ENCODE data around the gene NKX2-4. TPM values are rescaled to one million over a fixed set of nuclear protein-coding genes. Genes with fewer than 3 reads are reported as not detected.

Gene NKX2-4
- total and polyA plus RNA-seq, 2 donors (not counting 1 experiment from before 2014, with no cell fraction given), result not detected

GRCh38 chr20:21376626-21377025, 20.7 kb downstream of the NKX2-4 start:
- H3K27ac ChIP-seq (ENCODE audit: low read length in 2 of 2), result no peak overlapping the region
- Mint-ChIP-seq H3K27ac (no peak overlapping the region), H3K4me1 (no peaks in the 10 kb centered on the region), H3K4me3 (no peak overlapping the region), H3K27me3 (no peaks in the 10 kb centered on the region), H3K9me3 (ENCODE audit: insufficient read depth) (no peaks in the 10 kb centered on the region)
- H3K4me3 ChIP-seq (ENCODE audit: control extremely low read depth in 1 of 5, extremely low read depth in 1 of 5, insufficient read depth in 1 of 5, low read depth in 2 of 5, low read length in 4 of 5), result no peak overlapping the region
- peaks cover 29% of the 10 kb centered on the region for H4K20me1 ChIP-seq (ENCODE audit: control insufficient read depth, insufficient read depth, low read length, poor library complexity, severe bottlenecking)
- no peak for DNase-seq
- H3K4me1 ChIP-seq (ENCODE audit: control insufficient read depth in 2 of 2, insufficient read depth in 2 of 2, low read length in 2 of 2), result no peaks in the 10 kb centered on the region
- no peak overlapping the region for H3K4me2 ChIP-seq (replicated peaks; ENCODE audit: low read depth, low read length, poor library complexity, severe bottlenecking)
- H3K9ac ChIP-seq (ENCODE audit: low read length), result no peak overlapping the region
- H3K27me3 ChIP-seq (replicated peaks in 1 of 4; ENCODE audit: control extremely low read depth in 1 of 4, control insufficient read depth in 3 of 4, insufficient read depth in 4 of 4, low read length in 3 of 4), result no peaks in the 10 kb centered on the region
- intact Hi-C loops (cut with micrococcal nuclease), result no loop called here
- 97% methylated on average over 2 of the region's 3 CpGs for WGBS (ENCODE audit: insufficient coverage)
- H3K9me3 ChIP-seq (ENCODE audit: control extremely low read depth in 1 of 3, control insufficient read depth in 2 of 3, insufficient read depth in 1 of 3, low read length in 2 of 3), result no peaks in the 10 kb centered on the region
- H3K36me3 ChIP-seq (replicated peaks in 1 of 2; ENCODE audit: control extremely low read depth in 1 of 2, control insufficient read depth in 1 of 2, extremely low read depth in 1 of 2, insufficient read depth in 2 of 2, low read length in 1 of 2), result peaks cover 0 to 17% of the 10 kb centered on the region in 2 experiments
- peaks cover 6% of the 10 kb centered on the region for H3K79me2 ChIP-seq (ENCODE audit: control insufficient read depth, insufficient read depth, low read length)
- ATAC-seq (ENCODE audit: low read depth), result no peak
- H2AFZ ChIP-seq (ENCODE audit: insufficient read depth, low read depth, low read length, poor library complexity, severe bottlenecking), result no peak overlapping the region
- ChIA-PET POLR2A (no interaction called here), CTCF (no interaction called here)
- TF ChIP-seq, protein P1, sequence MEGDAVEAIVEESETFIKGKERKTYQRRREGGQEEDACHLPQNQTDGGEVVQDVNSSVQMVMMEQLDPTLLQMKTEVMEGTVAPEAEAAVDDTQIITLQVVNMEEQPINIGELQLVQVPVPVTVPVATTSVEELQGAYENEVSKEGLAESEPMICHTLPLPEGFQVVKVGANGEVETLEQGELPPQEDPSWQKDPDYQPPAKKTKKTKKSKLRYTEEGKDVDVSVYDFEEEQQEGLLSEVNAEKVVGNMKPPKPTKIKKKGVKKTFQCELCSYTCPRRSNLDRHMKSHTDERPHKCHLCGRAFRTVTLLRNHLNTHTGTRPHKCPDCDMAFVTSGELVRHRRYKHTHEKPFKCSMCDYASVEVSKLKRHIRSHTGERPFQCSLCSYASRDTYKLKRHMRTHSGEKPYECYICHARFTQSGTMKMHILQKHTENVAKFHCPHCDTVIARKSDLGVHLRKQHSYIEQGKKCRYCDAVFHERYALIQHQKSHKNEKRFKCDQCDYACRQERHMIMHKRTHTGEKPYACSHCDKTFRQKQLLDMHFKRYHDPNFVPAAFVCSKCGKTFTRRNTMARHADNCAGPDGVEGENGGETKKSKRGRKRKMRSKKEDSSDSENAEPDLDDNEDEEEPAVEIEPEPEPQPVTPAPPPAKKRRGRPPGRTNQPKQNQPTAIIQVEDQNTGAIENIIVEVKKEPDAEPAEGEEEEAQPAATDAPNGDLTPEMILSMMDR (IDR thresholded peaks at IDR 0.05), result no peak
- no peak for TF ChIP-seq EZH2 (IDR thresholded peaks at IDR 0.05; ENCODE audit: borderline replicate concordance, insufficient read depth, low read depth, low read length, poor library complexity, severe bottlenecking)

DNA sequence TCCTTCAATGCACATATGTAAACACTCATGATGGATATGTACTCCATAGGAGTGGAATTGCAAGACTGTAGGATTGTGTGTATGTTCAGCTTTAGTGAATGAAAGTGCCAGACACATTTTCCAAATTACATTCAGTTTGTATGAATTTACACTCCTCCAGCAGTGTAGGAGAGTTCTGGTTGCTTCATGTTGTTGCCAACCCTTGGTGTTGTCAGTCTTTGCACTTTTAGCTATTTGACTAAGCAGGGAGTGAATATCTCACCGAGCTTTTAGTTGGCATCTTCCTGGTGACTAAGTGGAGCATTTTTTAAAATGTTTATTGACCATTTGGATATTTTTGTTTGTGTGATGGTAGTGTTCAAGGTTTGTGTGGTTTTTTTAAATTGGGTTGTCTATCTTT, 23.9 kb downstream of the NKX2-4 start:
- H3K4me3 Mint-ChIP-seq, result no peak overlapping the region
- H3K4me3 ChIP-seq (ENCODE audit: control extremely low read depth in 1 of 5, extremely low read depth in 1 of 5, insufficient read depth in 1 of 5, low read depth in 2 of 5, low read length in 4 of 5), result no peak overlapping the region
- H3K27ac ChIP-seq (ENCODE audit: low read length in 2 of 2), result no peak overlapping the region
- TF ChIP-seq, protein P1 (IDR thresholded peaks at IDR 0.05), result no peak
- no peak for TF ChIP-seq EZH2 (IDR thresholded peaks at IDR 0.05; ENCODE audit: borderline replicate concordance, insufficient read depth, low read depth, low read length, poor library complexity, severe bottlenecking)
- H3K9me3 ChIP-seq (ENCODE audit: control extremely low read depth in 1 of 3, control insufficient read depth in 2 of 3, insufficient read depth in 1 of 3, low read length in 2 of 3), result no peaks in the 10 kb centered on the region
- peaks cover 6% of the 10 kb centered on the region for H3K79me2 ChIP-seq (ENCODE audit: control insufficient read depth, insufficient read depth, low read length)
- peaks cover 16% of the 10 kb centered on the region for H4K20me1 ChIP-seq (ENCODE audit: control insufficient read depth, insufficient read depth, low read length, poor library complexity, severe bottlenecking)
- no peaks in the 10 kb centered on the region for H3K4me1 ChIP-seq (ENCODE audit: control insufficient read depth in 2 of 2, insufficient read depth in 2 of 2, low read length in 2 of 2)
- WGBS (ENCODE audit: insufficient coverage), result 100% methylated on average over 1 of the region's 1 CpG
- no peaks in the 10 kb centered on the region for H3K9me3 Mint-ChIP-seq (ENCODE audit: insufficient read depth)
- no peaks in the 10 kb centered on the region for H3K27me3 Mint-ChIP-seq
- DNase-seq, result no peak
- H2AFZ ChIP-seq (ENCODE audit: insufficient read depth, low read depth, low read length, poor library complexity, severe bottlenecking), result no peak overlapping the region
- no peaks in the 10 kb centered on the region for H3K4me1 Mint-ChIP-seq
- no peak overlapping the region for H3K27ac Mint-ChIP-seq
- CTCF ChIA-PET, result no interaction called here
- H3K36me3 ChIP-seq (replicated peaks in 1 of 2; ENCODE audit: control extremely low read depth in 1 of 2, control insufficient read depth in 1 of 2, extremely low read depth in 1 of 2, insufficient read depth in 2 of 2, low read length in 1 of 2), result peaks cover 4 to 25% of the 10 kb centered on the region in 2 experiments
- no peak overlapping the region for H3K9ac ChIP-seq (ENCODE audit: low read length)
- POLR2A ChIA-PET, result no interaction called here
- H3K27me3 ChIP-seq (replicated peaks in 1 of 4; ENCODE audit: control extremely low read depth in 1 of 4, control insufficient read depth in 3 of 4, insufficient read depth in 4 of 4, low read length in 3 of 4), result no peaks in the 10 kb centered on the region
- H3K4me2 ChIP-seq (replicated peaks; ENCODE audit: low read depth, low read length, poor library complexity, severe bottlenecking), result no peak overlapping the region
- intact Hi-C loops (cut with micrococcal nuclease), result no loop called here
- ATAC-seq (ENCODE audit: low read depth), result no peak
